GM15510 (cell line): ENCODE results near the gene RAB7B.

Experiments
- POLR2A ChIP-seq: IDR thresholded peaks from 3 replicates; pipeline ENCODE4 v1.6.1; 2011; ENCODE audit warnings: borderline replicate concordance; ENCODE audit not compliant: insufficient read length; ENCODE audit errors: extremely low read depth

Gene RAB7B, protein sequence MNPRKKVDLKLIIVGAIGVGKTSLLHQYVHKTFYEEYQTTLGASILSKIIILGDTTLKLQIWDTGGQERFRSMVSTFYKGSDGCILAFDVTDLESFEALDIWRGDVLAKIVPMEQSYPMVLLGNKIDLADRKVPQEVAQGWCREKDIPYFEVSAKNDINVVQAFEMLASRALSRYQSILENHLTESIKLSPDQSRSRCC

DNA sequence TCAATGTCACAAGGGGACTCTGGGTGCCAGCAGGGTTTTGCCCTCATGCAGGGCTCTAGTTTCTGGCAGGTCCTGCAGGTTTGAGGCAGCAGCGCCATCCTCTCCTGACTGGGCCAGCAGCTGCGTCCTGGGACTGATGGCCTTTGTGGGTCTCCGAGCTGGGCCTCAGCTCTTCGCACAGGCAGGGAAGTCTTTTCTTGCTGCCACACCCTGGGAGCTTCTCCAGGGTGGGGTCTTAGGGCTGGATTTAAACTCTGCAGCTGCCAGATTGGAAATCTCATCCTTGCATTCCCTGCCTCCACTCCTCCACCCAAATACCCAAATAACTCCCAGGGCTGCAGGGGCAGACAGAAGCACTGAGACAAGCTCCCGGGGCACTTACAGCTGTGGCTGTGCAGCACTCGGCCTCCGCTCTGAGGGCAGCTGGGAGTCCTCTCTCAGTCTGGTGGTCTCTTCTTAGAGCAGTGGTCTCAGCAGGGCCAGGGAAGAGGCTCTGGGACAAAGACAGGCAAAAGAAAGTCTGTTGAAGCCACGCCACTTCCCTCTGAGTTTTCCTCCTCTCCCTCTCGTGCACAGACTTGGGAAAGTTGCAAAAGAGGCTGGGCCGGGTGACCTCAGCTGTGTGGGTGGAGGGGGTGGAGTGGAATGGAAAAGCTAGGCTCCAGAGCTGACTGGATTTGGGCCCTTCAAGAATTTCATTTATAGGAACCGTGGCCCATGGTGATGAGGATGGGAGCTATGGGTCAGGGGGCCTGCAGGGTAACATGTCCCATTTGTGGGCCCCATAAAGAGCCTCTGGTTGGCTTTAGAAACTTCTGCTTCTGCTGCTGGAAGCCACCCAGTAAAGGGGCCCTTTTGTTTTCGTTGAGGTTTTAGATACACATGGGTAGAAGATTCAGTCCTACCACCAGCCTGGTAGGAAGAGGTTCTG lies at the start of gene RAB7B:
TSS of gene RAB7B (minus strand) at position 525 of the 931 bp plus-strand sequence. CDS start 9,260 bp downstream, outside the sequence.
- TF ChIP-seq POLR2A = no peak

DNA sequence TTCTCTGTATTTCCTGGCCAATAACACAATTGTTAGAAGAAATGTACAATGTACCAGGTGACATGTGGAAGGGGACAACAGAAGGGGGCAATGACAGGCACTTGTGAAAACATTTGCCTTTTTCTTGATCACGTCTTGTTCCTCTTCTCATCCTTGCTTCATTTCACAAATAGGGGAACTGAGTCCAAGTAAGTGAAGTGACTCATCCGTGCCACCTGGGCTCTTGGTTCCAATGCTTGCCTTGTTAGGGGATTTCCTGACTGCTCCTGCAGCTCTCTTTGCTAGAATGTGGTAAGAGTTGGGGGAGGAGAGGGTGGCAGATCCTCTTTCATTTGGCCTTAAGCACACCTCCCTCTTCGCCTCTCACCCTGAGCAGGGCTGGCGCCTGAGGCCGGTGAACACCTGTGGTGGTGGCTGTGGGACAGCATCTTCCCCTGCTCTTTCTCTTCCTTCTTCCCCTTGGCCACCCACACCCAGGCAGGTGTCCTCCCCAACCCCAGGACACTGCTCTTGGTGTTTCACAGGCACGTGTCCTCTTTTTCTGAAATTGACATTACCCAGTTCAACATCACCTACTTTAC lies 47.5 kb upstream of the RAB7B start:
- no peak for TF ChIP-seq POLR2A

DNA sequence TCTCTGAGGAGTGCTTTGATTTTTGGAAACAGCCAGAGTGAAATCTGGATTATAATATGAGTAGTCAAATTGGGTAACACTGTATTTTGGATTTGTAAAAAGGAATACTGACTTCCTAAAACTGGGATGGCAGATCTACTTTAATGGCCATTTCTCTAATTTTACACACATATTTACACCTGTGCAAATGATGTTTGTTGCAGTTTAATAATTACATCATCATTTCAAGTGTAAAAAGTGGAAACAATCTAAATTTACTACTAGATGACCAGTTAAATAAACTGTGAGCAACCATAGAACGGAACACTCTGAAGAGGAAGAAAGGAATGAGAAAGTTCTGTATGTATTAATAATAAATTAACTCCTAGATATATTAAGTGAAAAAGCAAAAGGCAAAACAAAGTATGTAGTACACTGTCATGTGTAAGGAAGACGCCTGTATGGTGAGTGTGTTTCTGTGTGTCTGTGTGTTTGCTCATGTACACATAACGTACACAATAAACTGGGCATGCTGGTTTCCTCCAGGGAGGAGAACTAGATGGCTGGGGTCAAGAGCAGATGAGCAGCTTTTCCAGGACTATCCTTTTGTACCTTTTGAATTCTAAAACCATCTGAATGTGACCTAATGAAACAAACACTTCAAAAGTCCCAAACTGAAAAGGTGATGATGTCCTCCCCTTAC lies 46.9 kb upstream of the RAB7B start:
- no peak for TF ChIP-seq POLR2A

DNA sequence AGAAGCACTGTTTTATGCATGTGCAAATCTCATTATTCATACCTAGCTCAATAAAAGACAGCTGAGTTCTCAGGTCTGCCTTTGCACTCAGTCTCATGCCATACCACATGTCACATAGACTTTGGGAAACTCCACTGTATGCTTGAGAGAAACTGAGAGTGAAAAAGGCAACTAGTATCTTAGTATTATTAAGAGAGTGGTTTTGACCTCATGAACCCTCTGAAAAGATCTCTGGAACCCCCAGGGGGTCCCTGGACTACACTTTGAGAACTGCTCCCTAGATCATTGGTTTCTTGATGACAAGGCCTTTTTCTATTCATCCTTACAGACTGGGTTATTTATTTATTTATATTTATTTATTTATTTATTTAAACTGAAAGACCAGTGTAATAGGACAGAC lies 46.1 kb upstream of the RAB7B start:
- TF ChIP-seq POLR2A = no peak

DNA sequence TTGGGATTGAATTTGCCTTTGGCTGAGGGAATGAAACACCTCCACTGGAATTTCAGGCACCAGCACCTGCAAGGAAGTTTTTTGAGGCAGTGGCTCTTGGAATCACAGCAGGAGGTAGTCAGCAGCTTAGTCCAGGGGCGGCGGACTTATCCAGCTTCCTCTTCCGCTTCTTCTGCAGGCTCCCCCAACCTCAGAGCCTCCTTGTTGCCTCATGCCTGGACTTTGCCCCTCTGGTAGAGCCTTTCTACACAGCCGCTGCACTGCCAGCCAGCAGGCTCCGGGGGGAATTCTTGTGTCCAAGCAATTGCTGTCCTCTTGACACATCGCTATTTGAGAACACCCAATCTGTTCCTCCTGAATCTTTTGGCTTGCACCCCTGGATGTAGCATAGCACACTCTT lies 45.4 kb upstream of the RAB7B start:
- no peak for TF ChIP-seq POLR2A

DNA sequence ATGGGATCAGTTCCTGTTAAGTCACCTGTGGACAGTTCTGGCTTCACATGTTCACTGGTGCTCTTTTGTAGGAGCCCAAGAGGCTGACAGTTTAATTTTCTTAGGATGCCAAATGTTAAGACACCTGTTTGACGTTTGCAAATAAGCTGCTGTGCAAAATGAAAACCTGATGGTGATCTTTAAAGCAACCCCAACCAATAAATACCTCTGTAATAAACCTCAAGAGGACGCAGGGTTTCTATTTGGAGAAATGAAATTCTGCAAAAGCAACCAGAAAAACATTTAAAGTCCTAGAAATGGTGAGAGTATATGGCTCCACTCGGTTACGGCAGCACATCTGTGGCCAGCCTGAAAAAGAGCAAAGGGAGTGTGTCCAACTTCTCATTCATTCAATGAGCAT lies 44.1 kb upstream of the RAB7B start:
- no peak for TF ChIP-seq POLR2A

DNA sequence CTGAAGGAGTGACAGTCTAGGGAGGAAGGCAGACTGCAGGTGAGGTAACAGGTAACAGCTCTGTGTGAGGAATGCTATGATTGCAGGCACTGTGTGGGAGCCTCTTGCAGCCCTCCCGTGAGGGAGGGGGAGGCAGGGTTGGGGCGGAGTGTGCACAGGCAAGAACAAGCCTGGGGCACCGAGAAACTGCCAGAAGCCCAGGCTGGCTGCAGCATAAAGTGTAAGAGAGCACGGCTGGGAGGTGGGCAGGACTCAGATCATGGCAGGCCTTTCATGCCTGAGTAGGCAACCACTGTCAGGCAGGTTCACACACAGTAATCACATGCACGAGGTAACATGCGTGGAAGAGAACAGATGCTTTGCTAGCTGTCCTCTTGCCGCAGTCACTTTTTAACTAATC lies 38.4 kb upstream of the RAB7B start:
- no peak for TF ChIP-seq POLR2A

DNA sequence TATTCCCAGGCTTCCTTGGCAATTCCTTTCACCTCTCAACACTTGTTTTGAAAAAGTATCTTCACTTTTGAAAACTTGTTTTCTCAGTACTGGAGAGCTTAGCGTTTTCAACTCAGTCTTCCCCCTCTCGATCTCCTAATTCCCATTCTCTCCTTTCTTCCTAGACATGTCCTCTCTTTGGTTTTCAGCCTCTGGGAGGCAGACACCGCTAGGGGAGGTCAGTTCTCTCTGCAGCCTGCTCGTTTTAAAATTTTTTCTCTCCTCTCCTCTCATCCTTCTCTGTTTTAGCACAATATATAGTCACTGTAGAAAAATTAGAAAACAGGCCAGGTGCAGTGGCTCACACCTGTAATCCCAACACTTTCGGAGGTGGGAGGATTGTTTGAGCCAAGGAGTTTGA lies 37.1 kb upstream of the RAB7B start:
- no peak for TF ChIP-seq POLR2A

DNA sequence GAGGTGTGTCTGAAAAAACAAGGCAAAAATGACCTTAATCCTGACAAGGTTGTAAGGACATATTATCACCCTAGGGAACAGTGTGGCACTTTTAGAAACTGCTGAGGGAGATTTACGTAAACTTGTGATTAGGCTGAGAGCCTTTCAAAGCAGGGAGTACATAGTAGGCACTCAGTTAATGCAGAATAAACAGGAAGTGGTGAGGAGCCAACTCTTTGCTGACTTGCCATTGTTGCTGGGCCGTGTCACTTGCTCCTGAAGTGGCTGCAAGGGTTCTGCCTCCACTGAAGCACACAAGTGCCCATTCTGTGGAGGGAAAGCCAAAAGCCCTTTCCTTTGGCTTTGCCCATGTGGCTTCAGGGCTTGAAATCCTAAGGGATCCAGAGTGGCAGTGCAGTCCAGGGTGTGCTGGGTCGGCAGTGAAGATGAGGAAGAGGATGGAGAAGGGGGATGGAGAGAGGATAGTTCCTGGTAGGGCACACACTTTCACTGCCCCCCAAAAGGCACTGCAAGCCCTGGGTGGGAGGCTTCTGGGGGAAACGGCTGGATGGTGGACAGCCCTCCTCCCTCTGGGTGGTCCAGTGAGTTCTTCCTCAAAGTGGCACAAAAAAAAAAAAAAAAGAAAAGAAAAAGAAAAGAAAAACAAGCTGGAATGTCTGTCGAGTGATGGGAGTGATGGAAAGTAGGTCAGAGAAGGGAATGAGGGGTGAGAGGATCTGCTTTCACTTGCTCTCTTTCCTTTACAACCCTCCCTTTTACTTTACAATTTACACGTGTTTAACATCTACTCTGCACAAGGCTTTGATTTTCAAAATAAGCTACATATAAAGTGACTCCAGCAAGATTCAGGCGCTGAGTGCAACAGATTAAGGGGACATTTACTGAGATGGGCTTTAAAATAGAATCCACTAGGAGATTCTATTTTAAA lies 36.1 kb upstream of the RAB7B start:
- no peak for TF ChIP-seq POLR2A

DNA sequence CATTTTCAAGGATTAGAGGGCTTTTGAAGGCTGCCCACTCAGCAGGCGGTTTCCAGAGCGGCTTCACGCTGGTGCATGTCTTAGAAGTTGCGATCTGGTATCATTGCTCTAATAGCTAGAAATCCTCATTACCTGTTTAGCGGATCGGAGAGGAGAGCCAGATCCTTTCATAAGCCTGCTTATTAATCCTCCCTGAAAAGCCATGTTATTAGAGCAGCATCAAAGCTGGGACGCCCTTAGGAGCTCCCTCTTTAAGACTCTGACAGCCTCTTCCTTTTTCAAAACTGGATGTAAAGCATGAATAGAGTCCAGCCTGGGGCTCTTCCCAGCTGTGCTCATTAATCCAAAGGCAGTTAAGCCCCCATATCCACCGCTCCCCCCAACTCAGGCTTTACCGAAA lies 34.4 kb upstream of the RAB7B start:
- TF ChIP-seq POLR2A = no peak

DNA sequence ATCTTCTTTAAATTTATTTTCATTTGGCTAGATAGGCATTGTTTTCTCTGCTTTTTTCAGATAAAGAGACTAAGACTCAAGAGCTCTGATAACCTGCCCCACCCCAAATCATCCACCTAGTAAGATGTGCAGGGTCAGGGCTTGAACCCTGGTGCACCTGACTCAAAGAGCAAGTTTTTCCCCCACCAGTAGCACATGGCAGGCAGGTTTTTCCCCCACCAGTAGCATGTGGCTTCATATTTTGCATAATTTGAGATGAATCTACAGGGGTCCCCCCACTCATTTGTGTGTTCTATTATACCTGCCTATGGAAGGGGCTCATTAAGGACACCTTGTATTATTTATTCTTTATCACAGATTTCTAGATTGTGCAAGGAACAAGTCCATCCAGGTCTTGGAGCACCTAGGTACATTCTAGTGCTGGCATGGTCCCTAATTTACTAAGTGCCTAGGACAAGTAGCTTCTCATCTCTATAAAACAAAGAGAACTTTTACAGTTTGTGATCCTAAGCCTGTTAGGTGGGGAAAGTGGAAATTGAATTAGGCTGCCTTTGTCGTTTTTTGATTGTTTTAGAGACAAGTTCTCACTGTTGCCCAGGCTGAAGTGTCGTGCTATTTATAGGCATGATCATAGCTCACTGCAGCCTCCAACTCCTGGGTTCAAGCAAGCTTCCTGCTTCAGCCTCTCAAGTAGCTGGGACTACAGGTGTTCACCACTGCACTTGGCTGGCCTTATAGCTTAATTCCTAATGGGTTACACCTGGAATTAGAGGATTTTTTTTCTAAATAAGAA lies 33.7 kb upstream of the RAB7B start:
- no peak for TF ChIP-seq POLR2A

DNA sequence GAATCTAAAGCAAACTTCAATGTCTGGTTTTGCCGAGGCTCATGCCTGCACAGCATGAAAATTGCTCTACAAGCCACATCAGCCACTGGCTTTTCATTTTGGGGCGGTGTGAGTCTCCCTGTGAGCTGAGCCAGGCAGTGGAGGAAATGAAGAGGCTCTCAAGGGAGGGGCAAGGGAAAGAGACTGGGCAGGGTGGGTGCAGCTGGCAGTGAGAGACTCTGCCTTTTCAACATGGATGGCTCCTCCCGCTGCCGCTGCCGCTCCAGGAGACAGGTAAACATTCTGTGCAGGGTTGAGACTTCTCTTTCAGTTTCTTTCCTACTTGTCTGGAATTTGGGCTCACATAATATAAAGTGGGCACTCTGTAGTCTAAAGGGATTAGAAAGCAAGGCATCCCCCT lies 31.8 kb upstream of the RAB7B start:
- no peak for TF ChIP-seq POLR2A
